Sigmoid colon (tissue), 7 donors: Measurements from ENCODE around the gene DPYSL5. TPM values are rescaled to one million over a fixed set of nuclear protein-coding genes. Genes with fewer than 3 reads are reported as not detected.

ENCODE experiments used
- DNase-seq: peaks from one replicate; pipeline ENCODE4 v3.0.0-alpha.2; 2019
- H3K27ac ChIP-seq, 4 donors: fragments of 200-600 bp; sonication (generic); one replicate each; pipeline ENCODE4 v1.5.1; 2016 to 2019; ENCODE audit warnings: mild to moderate bottlenecking in 1 of 4
- H3K27me3 ChIP-seq, 3 donors: fragments of 200-600 bp; sonication (generic); one replicate each; pipeline ENCODE4 v1.5.1; 2019; ENCODE audit warnings: mild to moderate bottlenecking in 1 of 3
- H3K36me3 ChIP-seq, 4 donors: fragments of 200-600 bp; sonication (generic); one replicate each; pipeline ENCODE4 v1.5.1; 2016 to 2019
- H3K4me1 ChIP-seq, 4 donors: fragments of 200-600 bp; sonication (generic); one replicate each; pipeline ENCODE4 v1.5.1; 2017 to 2019
- H3K4me3 ChIP-seq, 4 donors: fragments of 200-600 bp; sonication (generic); one replicate each; pipeline ENCODE4 v1.5.1; 2017 to 2019; ENCODE audit warnings: mild to moderate bottlenecking in 2 of 4, moderate library complexity in 1 of 4
- H3K9me3 ChIP-seq, 4 donors: fragments of 200-600 bp in 3 of 4; sonication (generic) in 3 of 4; one replicate each; pipeline versions ENCODE4 v1.5.1 to v1.6.1; 2013 to 2019
- CTCF ChIP-seq, 4 experiments: fragments of 450-650 bp in 3 of 4; fragments of 200-600 bp in 1 of 4; IDR thresholded peaks; one replicate each; pipeline ENCODE4 v1.5.1; 2016 to 2019; ENCODE audit warnings: antibody characterized with exemption in 4 of 4, mild to moderate bottlenecking in 3 of 4, moderate library complexity in 2 of 4
- EP300 ChIP-seq, 4 donors: sonication (generic); formaldehyde crosslinking; IDR thresholded peaks; one replicate each; pipeline ENCODE4 v1.6.1; 2017; ENCODE audit warnings: antibody characterized with exemption in 4 of 4
- POLR2A ChIP-seq, 2 donors: fragments of 450-650 bp; IDR thresholded peaks; one replicate each; pipeline ENCODE4 v1.6.1; 2016; ENCODE audit warnings: antibody characterized with exemption in 2 of 2, mild to moderate bottlenecking in 2 of 2, moderate library complexity in 2 of 2
- POLR2AphosphoS5 ChIP-seq, 4 donors: sonication (generic); formaldehyde crosslinking; IDR thresholded peaks; one replicate each; pipeline ENCODE4 v1.6.1; 2017; ENCODE audit warnings: antibody characterized with exemption in 4 of 4
- WGBS, 2 donors: extraction: QIAGEN DNeasy Blood & Tissue Kit; methylation state at CpG; one replicate each; pipeline ENCODE4 v1.1.7; 2013; 5-methylcytosine and 5-hydroxymethylcytosine counted together
- intact Hi-C: fragments of 100-400 bp; cut with DNase I; formaldehyde crosslinking; loops from one replicate; pipeline ENCODE4 v1.15.1; 2023
- polyA plus RNA-seq, 3 donors: library from polyadenylated mRNA; stranded (reverse); fragments of 200-250 nt; gene quantifications; one replicate each; pipeline ENCODE4 v1.2.3, GENCODE V29; 2013
- total RNA-seq, 4 donors: library from RNA; depleted of rRNA; stranded (reverse); fragments of >200 nt; gene quantifications; one replicate each; pipeline ENCODE4 v1.1.0, GENCODE V29; 2016
- donor health status: healthy with polysubstance abuse.
- donor health status: Bipolar disorder and iron deficiency.
- donor health status: healthy.

Gene DPYSL5
- total and polyA plus RNA-seq, 7 donors = 0.16 to 1.9 (median 0.74) TPM; not detected in 2

- intact Hi-C loops = no loop called here
- Histone ChIP-seq H3K27ac (no peak overlapping the region), H3K27me3 (no peaks in the 10 kb centered on the region)
These were observed 129.1 kb downstream of the DPYSL5 start for GRCh38 chr2:26977012-26977411.

GRCh38 chr2:26978061-26978596, 130.2 kb downstream of the DPYSL5 start:
- TF ChIP-seq EP300 (IDR thresholded peaks at IDR 0.05) (no peak), CTCF (IDR thresholded peaks at IDR 0.05) (no peak), POLR2A (IDR thresholded peaks at IDR 0.05) (no peak), POLR2AphosphoS5 (IDR thresholded peaks at IDR 0.05) (no peak)
- intact Hi-C loops = no loop called here
- no peaks in the 10 kb centered on the region for H3K36me3 ChIP-seq
- no peak for DNase-seq
- H3K27me3 ChIP-seq = no peaks in the 10 kb centered on the region
- peaks cover 0 to 28% (median 20%) of the 10 kb centered on the region in 4 donors for H3K4me1 ChIP-seq
- no peak overlapping the region for H3K27ac ChIP-seq
- WGBS, 2 donors = 22 to 64% methylated on average over 4 of the region's 4 CpGs
- no peaks in the 10 kb centered on the region for H3K9me3 ChIP-seq
- no peak overlapping the region for H3K4me3 ChIP-seq

More at GRCh38 chr2:26977012-26977411, 129.1 kb downstream of the DPYSL5 start:
- Histone ChIP-seq H3K9me3 (no peaks in the 10 kb centered on the region), H3K4me1 (peaks cover 0 to 25% (median 16%) of the 10 kb centered on the region in 4 donors), H3K4me3 (no peak overlapping the region), H3K36me3 (no peaks in the 10 kb centered on the region)
- no peak for DNase-seq
- TF ChIP-seq CTCF (IDR thresholded peaks at IDR 0.05) (no peak), EP300 (IDR thresholded peaks at IDR 0.05) (no peak), POLR2A (IDR thresholded peaks at IDR 0.05) (no peak), POLR2AphosphoS5 (IDR thresholded peaks at IDR 0.05) (no peak)
- 83 to 93% methylated on average over 2 of the region's 2 CpGs for WGBS, 2 donors

GRCh38 chr2:26979741-26980140, 131.8 kb downstream of the DPYSL5 start:
- peaks cover 0 to 28% (median 20%) of the 10 kb centered on the region in 4 donors for H3K4me1 ChIP-seq
- peak; percentile 70 for DNase-seq
- WGBS, 2 donors = 81 to 96% methylated on average over 2 of the region's 2 CpGs
- H3K27ac ChIP-seq = peak overlapping the region in 1 of 4 donors; percentile 11
- no peaks in the 10 kb centered on the region for H3K36me3 ChIP-seq
- H3K4me3 ChIP-seq = no peak overlapping the region
- no peaks in the 10 kb centered on the region for H3K9me3 ChIP-seq
- TF ChIP-seq CTCF (IDR thresholded peaks at IDR 0.05) (no peak), POLR2A (IDR thresholded peaks at IDR 0.05) (no peak), POLR2AphosphoS5 (IDR thresholded peaks at IDR 0.05) (no peak), EP300 (IDR thresholded peaks at IDR 0.05) (no peak)
- intact Hi-C loops = no loop called here
- H3K27me3 ChIP-seq = no peaks in the 10 kb centered on the region

- H3K27ac ChIP-seq = peak overlapping the region in 3 of 4 donors; percentile 28 to 57 (median 39)
These were observed 133.0 kb downstream of the DPYSL5 start for GRCh38 chr2:26980971-26981370.

More at GRCh38 chr2:26980971-26981370, 133.0 kb downstream of the DPYSL5 start:
- TF ChIP-seq CTCF (IDR thresholded peaks at IDR 0.05) (no peak), POLR2AphosphoS5 (IDR thresholded peaks at IDR 0.05) (no peak), EP300 (IDR thresholded peaks at IDR 0.05) (no peak), POLR2A (IDR thresholded peaks at IDR 0.05) (no peak)
- 90 to 94% methylated on average over 2 of the region's 2 CpGs for WGBS, 2 donors
- no peak overlapping the region for H3K4me3 ChIP-seq
- H3K9me3 ChIP-seq = no peaks in the 10 kb centered on the region
- no peak for DNase-seq
- H3K27me3 ChIP-seq = no peaks in the 10 kb centered on the region
- peaks cover 0 to 28% (median 20%) of the 10 kb centered on the region in 4 donors for H3K4me1 ChIP-seq
- H3K36me3 ChIP-seq = no peaks in the 10 kb centered on the region
- intact Hi-C loops = no loop called here
